ENCODE data around the gene DUT.
A peak's percentile ranks its signal among the peaks of the same experiment; 100 is the strongest.

Gene DUT

GRCh38 chr15:48343865-48344264, 12.6 kb downstream of the DUT start:
- no peak for DNase-seq (ENCODE audit: extremely low spot score)
- POLR2A ChIA-PET, result no interaction called here
- TF ChIP-seq ARNT (IDR thresholded peaks at IDR 0.05) (no peak), SP1 (IDR thresholded peaks at IDR 0.05) (no peak), FOXA1 (IDR thresholded peaks at IDR 0.05) (no peak), FOXK2 (IDR thresholded peaks at IDR 0.05) (no peak), SUZ12 (IDR thresholded peaks at IDR 0.05) (no peak), HDGF (IDR thresholded peaks at IDR 0.05; ENCODE audit: borderline replicate concordance) (no peak), ZNF384 (IDR thresholded peaks at IDR 0.05) (no peak), LEF1 (IDR thresholded peaks at IDR 0.05; ENCODE audit: borderline replicate concordance) (no peak), FOXM1 (IDR thresholded peaks at IDR 0.05; ENCODE audit: borderline replicate concordance) (no peak), L3MBTL2 (conservative IDR thresholded peaks at IDR 0.05) (no peak)
- CTCF ChIA-PET, result no interaction called here

- no peak for DNase-seq (ENCODE audit: extremely low spot score)
- ChIA-PET POLR2A (no interaction called here), CTCF (no interaction called here)
- TF ChIP-seq ELF4 (IDR thresholded peaks at IDR 0.05), result no peak
- no peak for TF ChIP-seq SUZ12 (IDR thresholded peaks at IDR 0.05)
- no peak for TF ChIP-seq FOXA1 (IDR thresholded peaks at IDR 0.05)
- TF ChIP-seq HDGF (IDR thresholded peaks at IDR 0.05; ENCODE audit: borderline replicate concordance), result no peak
- no peak for TF ChIP-seq SP1 (IDR thresholded peaks at IDR 0.05)
- TF ChIP-seq PKNOX1 (IDR thresholded peaks at IDR 0.05), result no peak
- TF ChIP-seq BHLHE40 (IDR thresholded peaks at IDR 0.05; ENCODE audit: borderline replicate concordance), result no peak
- TF ChIP-seq L3MBTL2 (conservative IDR thresholded peaks at IDR 0.05), result no peak
- TF ChIP-seq TARDBP (IDR thresholded peaks at IDR 0.05), result no peak
- TF ChIP-seq FOXM1 (IDR thresholded peaks at IDR 0.05; ENCODE audit: borderline replicate concordance), result no peak
- no peak for TF ChIP-seq ARNT (IDR thresholded peaks at IDR 0.05)
- no peak for TF ChIP-seq LEF1 (IDR thresholded peaks at IDR 0.05; ENCODE audit: borderline replicate concordance)
- no peak for TF ChIP-seq ZNF384 (IDR thresholded peaks at IDR 0.05)
- TF ChIP-seq NFRKB (IDR thresholded peaks at IDR 0.05), result no peak
- no peak for TF ChIP-seq FOXK2 (IDR thresholded peaks at IDR 0.05)
- TF ChIP-seq CTBP1 (IDR thresholded peaks at IDR 0.05; ENCODE audit: borderline replicate concordance), result no peak
These were observed 14.3 kb downstream of the DUT start for GRCh38 chr15:48345516-48345915.

GRCh38 chr15:48352474-48353072, 21.3 kb downstream of the DUT start:
- POLR2A ChIA-PET, result no interaction called here
- CTCF ChIA-PET, result interaction anchor here (0.7 to 1.7 kb wide), 4 partner anchors 9 to 272 kb away, joined by 3 to 6 read pairs (median 6); no protein-coding TSS in a partner anchor
- DNase-seq (ENCODE audit: extremely low spot score), result peak; percentile 52
- TF ChIP-seq HDGF (IDR thresholded peaks at IDR 0.05; ENCODE audit: borderline replicate concordance), result no peak
- TF ChIP-seq SUZ12 (IDR thresholded peaks at IDR 0.05), result no peak
- TF ChIP-seq FOXM1 (IDR thresholded peaks at IDR 0.05; ENCODE audit: borderline replicate concordance), result no peak
- TF ChIP-seq LEF1 (IDR thresholded peaks at IDR 0.05; ENCODE audit: borderline replicate concordance), result no peak
- TF ChIP-seq PKNOX1 (IDR thresholded peaks at IDR 0.05), result no peak
- no peak for TF ChIP-seq CTBP1 (IDR thresholded peaks at IDR 0.05; ENCODE audit: borderline replicate concordance)
- TF ChIP-seq NFRKB (IDR thresholded peaks at IDR 0.05), result no peak
- no peak for TF ChIP-seq L3MBTL2 (conservative IDR thresholded peaks at IDR 0.05)
- TF ChIP-seq FOXK2 (IDR thresholded peaks at IDR 0.05), result no peak
- TF ChIP-seq ZNF384 (IDR thresholded peaks at IDR 0.05), result no peak
- TF ChIP-seq SP1 (IDR thresholded peaks at IDR 0.05), result no peak
- TF ChIP-seq TARDBP (IDR thresholded peaks at IDR 0.05), result no peak
- no peak for TF ChIP-seq ELF4 (IDR thresholded peaks at IDR 0.05)

GRCh38 chr15:48354694-48355303, 23.6 kb downstream of the DUT start:
- POLR2A ChIA-PET, result no interaction called here
- CTCF ChIA-PET, result interaction anchor here (0.8 kb wide), 1 partner anchor 10 kb away, joined by 3 read pairs; no protein-coding TSS in a partner anchor
- TF ChIP-seq L3MBTL2 (conservative IDR thresholded peaks at IDR 0.05) (no peak), HDGF (IDR thresholded peaks at IDR 0.05; ENCODE audit: borderline replicate concordance) (no peak), ARNT (IDR thresholded peaks at IDR 0.05) (no peak), NFRKB (IDR thresholded peaks at IDR 0.05) (no peak), FOXK2 (IDR thresholded peaks at IDR 0.05) (no peak), ELF4 (IDR thresholded peaks at IDR 0.05) (no peak), SUZ12 (IDR thresholded peaks at IDR 0.05) (no peak), CTBP1 (IDR thresholded peaks at IDR 0.05; ENCODE audit: borderline replicate concordance) (no peak)
- DNase-seq (ENCODE audit: extremely low spot score), result no peak

- POLR2A ChIA-PET, result no interaction called here
- DNase-seq (ENCODE audit: extremely low spot score), result no peak
- CTCF ChIA-PET, result no interaction called here
These were observed 24.1 kb downstream of the DUT start for GRCh38 chr15:48355377-48355776.

More at GRCh38 chr15:48355377-48355776, 24.1 kb downstream of the DUT start:
- TF ChIP-seq NFRKB (IDR thresholded peaks at IDR 0.05) (no peak), PKNOX1 (IDR thresholded peaks at IDR 0.05) (no peak), TARDBP (IDR thresholded peaks at IDR 0.05) (no peak), HDGF (IDR thresholded peaks at IDR 0.05; ENCODE audit: borderline replicate concordance) (no peak), FOXK2 (IDR thresholded peaks at IDR 0.05) (no peak), FOXM1 (IDR thresholded peaks at IDR 0.05; ENCODE audit: borderline replicate concordance) (no peak)
